Activated CD8-positive, alpha-beta memory T cell treated with anti-CD3 and anti-CD28 coated beads, Interleukin-2, amount 10 ng/mL, durations not matched to agents 7 days and 5 days (primary cell): ENCODE results near the gene GPR139. TPM values are rescaled to one million over a fixed set of nuclear protein-coding genes. Genes with fewer than 3 reads are reported as not detected.

Source experiments
- ATAC-seq: fragments of 150-1000 bp; cut with Tn5 transposase; one replicate; pipeline ENCODE4 v1.10.0; 2021; ENCODE audit warnings: moderate library complexity
- CTCF ChIA-PET: fragments of 350-600 bp; sonication (Branson Sonifier 250); formaldehyde crosslinking; loops from one replicate; lab custom pipeline; 2021; ENCODE audit warnings: antibody characterized with exemption; lab: Charles Lee
- DNase-seq: peaks from one replicate; pipeline ENCODE4 v3.0.0-alpha.2; 2020
- H3K27ac Mint-ChIP-seq: one replicate; pipeline ENCODE4 v1.8.0; 2021; ENCODE audit warnings: mild to moderate bottlenecking, mixed read lengths
- H3K27me3 Mint-ChIP-seq: one replicate; pipeline ENCODE4 v1.8.0; 2021; ENCODE audit warnings: mixed read lengths
- H3K36me3 Mint-ChIP-seq: one replicate; pipeline ENCODE4 v1.8.0; 2021; ENCODE audit warnings: mild to moderate bottlenecking, mixed read lengths
- H3K4me1 Mint-ChIP-seq: one replicate; pipeline ENCODE4 v1.8.0; 2021; ENCODE audit warnings: mixed read lengths
- H3K4me3 Mint-ChIP-seq: one replicate; pipeline ENCODE4 v1.8.0; 2021; ENCODE audit warnings: mild to moderate bottlenecking, moderate library complexity, mixed read lengths
- H3K9me3 Mint-ChIP-seq: one replicate; pipeline ENCODE4 v1.8.0; 2022; ENCODE audit warnings: low read depth, mixed read lengths
- total RNA-seq, 2 experiments: library from RNA; stranded (reverse); gene quantifications; one replicate each; pipeline ENCODE4 v1.2.3, GENCODE V29; 2021

The GPR139 gene
- total RNA-seq, 2 experiments from 2014 or later = not detected

DNA sequence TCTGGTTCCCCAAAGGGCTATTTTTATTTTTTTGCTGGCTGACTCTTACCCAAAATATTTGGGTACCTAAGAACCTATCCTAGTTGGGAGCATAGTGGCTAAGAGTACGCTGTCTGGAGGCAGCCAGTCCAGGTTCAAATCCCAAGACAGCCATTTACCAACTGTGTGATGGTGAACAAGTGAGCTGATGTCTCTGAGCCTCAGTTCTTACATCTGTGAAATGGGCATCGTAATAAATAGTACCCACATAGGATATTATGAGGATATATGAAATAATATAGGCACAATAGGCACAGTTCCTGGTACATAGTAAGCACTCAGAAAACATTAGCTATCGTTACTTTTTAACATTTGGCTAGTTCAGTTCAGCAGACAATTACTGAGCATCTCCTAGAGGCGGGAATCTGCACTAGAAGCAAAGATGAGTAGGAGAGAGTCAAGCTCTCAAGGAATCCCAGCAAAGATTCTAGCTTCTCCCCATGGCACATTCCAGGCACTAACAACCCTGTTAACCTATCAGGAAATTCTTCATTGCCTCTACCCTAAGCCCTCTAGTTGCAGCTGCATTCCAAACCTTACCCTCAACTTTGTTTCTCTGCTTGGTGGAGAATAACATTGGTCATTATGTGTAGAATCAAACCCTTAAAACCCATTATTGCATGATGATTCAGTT, 31.6 kb downstream of the GPR139 start:
- no peak for DNase-seq
- H3K4me3 Mint-ChIP-seq = no peak overlapping the region
- H3K9me3 Mint-ChIP-seq = peaks cover 2% of the 10 kb centered on the region
- no peak overlapping the region for H3K27ac Mint-ChIP-seq
- H3K27me3 Mint-ChIP-seq = no peaks in the 10 kb centered on the region
- H3K4me1 Mint-ChIP-seq = no peaks in the 10 kb centered on the region
- no peak for ATAC-seq
- H3K36me3 Mint-ChIP-seq = no peaks in the 10 kb centered on the region
- CTCF ChIA-PET = no interaction called here

GRCh38 chr16:20040011-20040410, 33.7 kb downstream of the GPR139 start:
- CTCF ChIA-PET = no interaction called here
- H3K36me3 Mint-ChIP-seq = no peaks in the 10 kb centered on the region
- H3K4me1 Mint-ChIP-seq = no peaks in the 10 kb centered on the region

DNA sequence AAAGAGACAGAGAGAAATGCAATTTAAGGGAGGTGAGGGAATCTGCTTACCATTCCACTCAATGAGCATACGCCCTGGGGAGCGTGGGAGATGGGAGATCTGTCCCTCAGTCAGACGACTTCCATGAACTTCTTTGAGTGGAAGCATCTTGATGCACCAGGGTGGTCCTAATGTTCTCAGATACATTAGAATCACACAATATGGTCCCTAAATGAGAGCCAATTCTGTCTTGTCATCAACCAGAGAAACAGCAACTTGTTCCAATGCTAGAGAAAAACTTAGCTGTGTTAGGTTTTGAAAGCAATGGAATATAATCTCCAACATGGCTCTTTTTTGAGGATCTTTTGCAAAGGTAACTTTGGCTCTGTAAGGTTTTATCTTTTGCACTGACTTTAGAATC, 44.1 kb downstream of the GPR139 start:
- no peak overlapping the region for H3K27ac Mint-ChIP-seq
- H3K9me3 Mint-ChIP-seq = peaks cover 4% of the 10 kb centered on the region
- CTCF ChIA-PET = no interaction called here
- H3K4me1 Mint-ChIP-seq = no peaks in the 10 kb centered on the region
- DNase-seq (no peak), ATAC-seq (no peak)
- H3K4me3 Mint-ChIP-seq = no peak overlapping the region
- peaks cover 2% of the 10 kb centered on the region for H3K27me3 Mint-ChIP-seq
- no peaks in the 10 kb centered on the region for H3K36me3 Mint-ChIP-seq

More at GRCh38 chr16:20040011-20040410, 33.7 kb downstream of the GPR139 start:
- ATAC-seq (no peak), DNase-seq (no peak)
- no peak overlapping the region for H3K27ac Mint-ChIP-seq
- H3K4me3 Mint-ChIP-seq = no peak overlapping the region
- no peaks in the 10 kb centered on the region for H3K27me3 Mint-ChIP-seq
- H3K9me3 Mint-ChIP-seq = peaks cover 2% of the 10 kb centered on the region

- Mint-ChIP-seq H3K36me3 (no peaks in the 10 kb centered on the region), H3K4me3 (no peak overlapping the region), H3K4me1 (no peaks in the 10 kb centered on the region), H3K27ac (no peak overlapping the region), H3K27me3 (peaks cover 2% of the 10 kb centered on the region), H3K9me3 (peaks cover 1% of the 10 kb centered on the region)
- CTCF ChIA-PET = no interaction called here
- DNase-seq (no peak), ATAC-seq (no peak)
Measured at GRCh38 chr16:20026361-20027072, 47.2 kb downstream of the GPR139 start.

DNA sequence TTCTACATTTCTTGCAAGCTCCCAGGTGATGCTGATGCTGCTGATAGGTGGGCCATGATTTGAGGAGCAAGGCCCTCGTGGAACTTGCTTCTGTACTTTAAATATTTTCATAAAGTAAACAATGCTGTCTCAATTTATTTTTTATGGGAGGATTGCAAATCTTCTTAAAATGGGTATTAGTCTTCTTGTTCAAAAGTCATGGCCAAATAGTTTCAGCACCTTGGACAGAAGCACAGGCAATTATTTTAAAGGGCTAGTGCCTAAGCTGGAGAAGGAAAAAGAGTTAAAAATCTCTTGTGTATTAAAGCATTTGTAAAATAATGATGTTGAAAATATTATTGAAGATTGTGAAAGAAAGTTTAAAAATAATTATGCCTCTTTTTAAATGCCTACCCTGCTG, 50.5 kb downstream of the GPR139 start:
- ATAC-seq (no peak), DNase-seq (no peak)
- Mint-ChIP-seq H3K9me3 (peaks cover 1% of the 10 kb centered on the region), H3K36me3 (no peaks in the 10 kb centered on the region), H3K4me3 (no peak overlapping the region), H3K4me1 (no peaks in the 10 kb centered on the region), H3K27ac (no peak overlapping the region), H3K27me3 (peaks cover 2% of the 10 kb centered on the region)
- CTCF ChIA-PET = interaction anchor here (1.2 kb wide), 1 partner anchor 116 kb away, joined by 4 read pairs; no protein-coding TSS in a partner anchor

GRCh38 chr16:20020976-20021375, 52.7 kb downstream of the GPR139 start:
- CTCF ChIA-PET = no interaction called here
- DNase-seq (no peak), ATAC-seq (no peak)
- peaks cover 3% of the 10 kb centered on the region for H3K9me3 Mint-ChIP-seq
- no peak overlapping the region for H3K27ac Mint-ChIP-seq
- H3K4me1 Mint-ChIP-seq = no peaks in the 10 kb centered on the region
- H3K27me3 Mint-ChIP-seq = no peaks in the 10 kb centered on the region
- no peaks in the 10 kb centered on the region for H3K36me3 Mint-ChIP-seq
- no peak overlapping the region for H3K4me3 Mint-ChIP-seq

DNA sequence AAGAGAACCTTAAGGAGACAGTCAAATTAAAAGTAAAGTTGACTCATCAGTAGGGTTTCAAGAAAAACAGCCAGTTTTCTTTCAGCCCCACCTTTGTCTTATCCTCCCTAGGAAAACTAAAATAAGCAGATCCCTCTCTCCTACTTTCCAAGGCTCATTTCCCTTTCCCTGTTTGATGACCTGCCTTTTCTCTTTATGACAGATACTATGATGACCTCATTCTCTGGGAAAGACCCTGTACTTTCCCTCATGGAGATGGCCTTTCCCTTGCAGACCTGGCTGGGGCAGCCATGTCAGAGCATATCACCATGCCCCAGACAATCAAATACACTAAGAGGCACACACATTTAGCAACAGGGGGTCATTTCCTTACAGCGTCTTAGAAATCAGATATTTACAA, 53.6 kb downstream of the GPR139 start:
- CTCF ChIA-PET = no interaction called here
- Mint-ChIP-seq H3K9me3 (peaks cover 3% of the 10 kb centered on the region), H3K4me3 (no peak overlapping the region), H3K36me3 (no peaks in the 10 kb centered on the region), H3K27ac (no peak overlapping the region), H3K27me3 (no peaks in the 10 kb centered on the region), H3K4me1 (no peaks in the 10 kb centered on the region)
- DNase-seq (no peak), ATAC-seq (no peak)

- CTCF ChIA-PET = no interaction called here
- H3K4me1 Mint-ChIP-seq = no peaks in the 10 kb centered on the region
- no peak overlapping the region for H3K4me3 Mint-ChIP-seq
- H3K9me3 Mint-ChIP-seq = peaks cover 2% of the 10 kb centered on the region
- no peak for DNase-seq
- no peak overlapping the region for H3K27ac Mint-ChIP-seq
- H3K27me3 Mint-ChIP-seq = no peaks in the 10 kb centered on the region
- no peaks in the 10 kb centered on the region for H3K36me3 Mint-ChIP-seq
- ATAC-seq = no peak
Measured at GRCh38 chr16:20016234-20016633, 57.5 kb downstream of the GPR139 start.

GRCh38 chr16:20004931-20005330, 68.8 kb downstream of the GPR139 start:
- DNase-seq (no peak), ATAC-seq (no peak)
- Mint-ChIP-seq H3K27me3 (no peaks in the 10 kb centered on the region), H3K4me3 (no peak overlapping the region), H3K36me3 (no peaks in the 10 kb centered on the region), H3K27ac (no peak overlapping the region), H3K9me3 (no peaks in the 10 kb centered on the region), H3K4me1 (no peaks in the 10 kb centered on the region)
- CTCF ChIA-PET = interaction anchor here (1.4 kb wide), 1 partner anchor 98 kb away, joined by 5 read pairs; no protein-coding TSS in a partner anchor

- H3K36me3 Mint-ChIP-seq = no peaks in the 10 kb centered on the region
- H3K9me3 Mint-ChIP-seq = no peaks in the 10 kb centered on the region
- no peaks in the 10 kb centered on the region for H3K4me1 Mint-ChIP-seq
- no peak overlapping the region for H3K27ac Mint-ChIP-seq
- no peaks in the 10 kb centered on the region for H3K27me3 Mint-ChIP-seq
- no peak overlapping the region for H3K4me3 Mint-ChIP-seq
- no peak for DNase-seq
- ATAC-seq = no peak
- CTCF ChIA-PET = no interaction called here
Measured at GRCh38 chr16:20002936-20003335, 70.8 kb downstream of the GPR139 start.

- no peak overlapping the region for H3K4me3 Mint-ChIP-seq
- no peaks in the 10 kb centered on the region for H3K4me1 Mint-ChIP-seq
- no peaks in the 10 kb centered on the region for H3K36me3 Mint-ChIP-seq
- H3K27ac Mint-ChIP-seq = no peak overlapping the region
- H3K27me3 Mint-ChIP-seq = no peaks in the 10 kb centered on the region
- CTCF ChIA-PET = no interaction called here
- ATAC-seq (no peak), DNase-seq (no peak)
- no peaks in the 10 kb centered on the region for H3K9me3 Mint-ChIP-seq
Measured at GRCh38 chr16:20001856-20002707, 71.6 kb downstream of the GPR139 start.

DNA sequence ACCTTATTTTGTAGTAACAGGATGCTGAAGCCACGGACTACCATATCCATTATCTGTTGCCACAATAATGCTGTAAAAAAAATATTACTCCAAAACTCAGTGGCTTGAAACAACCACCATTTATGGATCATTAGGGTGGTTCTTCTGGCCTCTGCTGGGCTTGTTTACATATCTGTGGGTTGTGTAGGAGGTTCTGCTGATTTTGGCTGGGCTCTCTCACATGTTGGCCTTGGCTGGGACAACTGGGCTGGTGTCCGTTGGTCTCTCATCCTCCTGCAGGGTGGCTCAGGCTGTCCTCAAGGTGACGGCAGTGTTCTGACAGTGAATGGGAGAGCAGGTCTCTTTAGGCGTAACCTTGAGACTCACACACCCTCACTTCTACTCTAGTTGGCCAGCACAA, 76.0 kb downstream of the GPR139 start:
- Mint-ChIP-seq H3K27me3 (no peaks in the 10 kb centered on the region), H3K4me3 (no peak overlapping the region), H3K4me1 (no peaks in the 10 kb centered on the region), H3K9me3 (no peaks in the 10 kb centered on the region), H3K27ac (no peak overlapping the region), H3K36me3 (no peaks in the 10 kb centered on the region)
- CTCF ChIA-PET = interaction anchor here (1.0 kb wide), 1 partner anchor 303 kb away, joined by 3 read pairs; no protein-coding TSS in a partner anchor
- DNase-seq (no peak), ATAC-seq (no peak)

- DNase-seq (no peak), ATAC-seq (no peak)
- no peak overlapping the region for H3K27ac Mint-ChIP-seq
Measured at GRCh38 chr16:19997264-19997663, 76.4 kb downstream of the GPR139 start.

More at GRCh38 chr16:19997264-19997663, 76.4 kb downstream of the GPR139 start:
- no peaks in the 10 kb centered on the region for H3K9me3 Mint-ChIP-seq
- H3K4me1 Mint-ChIP-seq = no peaks in the 10 kb centered on the region
- H3K4me3 Mint-ChIP-seq = no peak overlapping the region
- H3K36me3 Mint-ChIP-seq = no peaks in the 10 kb centered on the region
- H3K27me3 Mint-ChIP-seq = no peaks in the 10 kb centered on the region
- CTCF ChIA-PET = interaction anchor here (1.0 kb wide), 1 partner anchor 303 kb away, joined by 3 read pairs; no protein-coding TSS in a partner anchor
